ENCODE measurements around the gene MSRB3.

The MSRB3 gene

GRCh38 chr12:65287426-65287825, 8.9 kb downstream of the MSRB3 start:
- in situ Hi-C loops (cut with HindIII; ENCODE audit: low sequenced_read_pairs) = no loop called here

GRCh38 chr12:65292241-65292640, 13.8 kb downstream of the MSRB3 start:
- in situ Hi-C loops (cut with HindIII; ENCODE audit: low sequenced_read_pairs) = no loop called here

- in situ Hi-C loops (cut with HindIII; ENCODE audit: low sequenced_read_pairs) = no loop called here
These were observed 15.3 kb downstream of the MSRB3 start for GRCh38 chr12:65293735-65294134.

GRCh38 chr12:65294641-65295262, 16.3 kb downstream of the MSRB3 start:
- in situ Hi-C loops (cut with HindIII; ENCODE audit: low sequenced_read_pairs) = no loop called here

GRCh38 chr12:65296508-65297265, 18.2 kb downstream of the MSRB3 start:
- in situ Hi-C loops (cut with HindIII; ENCODE audit: low sequenced_read_pairs) = no loop called here

- in situ Hi-C loops (cut with HindIII; ENCODE audit: low sequenced_read_pairs) = loop anchor here (25.0 kb wide), 1 partner anchor 812 kb away; no protein-coding TSS in a partner anchor
These were observed 21.6 kb downstream of the MSRB3 start for GRCh38 chr12:65300097-65300496.

- in situ Hi-C loops (cut with HindIII; ENCODE audit: low sequenced_read_pairs) = loop anchor here (25.0 kb wide), 1 partner anchor 811 kb away; no protein-coding TSS in a partner anchor
These were observed 22.3 kb downstream of the MSRB3 start for GRCh38 chr12:65300679-65301349.

- in situ Hi-C loops (cut with HindIII; ENCODE audit: low sequenced_read_pairs) = loop anchor here (25.0 kb wide), 1 partner anchor 809 kb away; no protein-coding TSS in a partner anchor
These were observed 24.4 kb downstream of the MSRB3 start for GRCh38 chr12:65302891-65303290.

GRCh38 chr12:65305346-65305950, 27.0 kb downstream of the MSRB3 start:
- in situ Hi-C loops (cut with HindIII; ENCODE audit: low sequenced_read_pairs) = loop anchor here (25.0 kb wide), 1 partner anchor 807 kb away; no protein-coding TSS in a partner anchor

GRCh38 chr12:65306366-65307168, 28.1 kb downstream of the MSRB3 start:
- in situ Hi-C loops (cut with HindIII; ENCODE audit: low sequenced_read_pairs) = loop anchor here (25.0 kb wide), 1 partner anchor 806 kb away; no protein-coding TSS in a partner anchor

GRCh38 chr12:65307169-65307501, 28.7 kb downstream of the MSRB3 start:
- in situ Hi-C loops (cut with HindIII; ENCODE audit: low sequenced_read_pairs) = loop anchor here (25.0 kb wide), 1 partner anchor 805 kb away; no protein-coding TSS in a partner anchor

- in situ Hi-C loops (cut with HindIII; ENCODE audit: low sequenced_read_pairs) = loop anchor here (25.0 kb wide), 1 partner anchor 804 kb away; no protein-coding TSS in a partner anchor
These were observed 29.5 kb downstream of the MSRB3 start for GRCh38 chr12:65308006-65308405.

GRCh38 chr12:65308601-65309071, 30.2 kb downstream of the MSRB3 start:
- in situ Hi-C loops (cut with HindIII; ENCODE audit: low sequenced_read_pairs) = loop anchor here (25.0 kb wide), 1 partner anchor 804 kb away; no protein-coding TSS in a partner anchor

- in situ Hi-C loops (cut with HindIII; ENCODE audit: low sequenced_read_pairs) = loop anchor here (25.0 kb wide), 1 partner anchor 801 kb away; no protein-coding TSS in a partner anchor
These were observed 32.8 kb downstream of the MSRB3 start for GRCh38 chr12:65311260-65311659.

GRCh38 chr12:65313719-65314317, 35.3 kb downstream of the MSRB3 start:
- in situ Hi-C loops (cut with HindIII; ENCODE audit: low sequenced_read_pairs) = loop anchor here (25.0 kb wide), 1 partner anchor 798 kb away; no protein-coding TSS in a partner anchor

GRCh38 chr12:65315238-65315637, 36.8 kb downstream of the MSRB3 start:
- in situ Hi-C loops (cut with HindIII; ENCODE audit: low sequenced_read_pairs) = loop anchor here (25.0 kb wide), 1 partner anchor 797 kb away; no protein-coding TSS in a partner anchor

GRCh38 chr12:65318186-65318685, 39.8 kb downstream of the MSRB3 start:
- in situ Hi-C loops (cut with HindIII; ENCODE audit: low sequenced_read_pairs) = loop anchor here (25.0 kb wide), 1 partner anchor 794 kb away; no protein-coding TSS in a partner anchor

- in situ Hi-C loops (cut with HindIII; ENCODE audit: low sequenced_read_pairs) = loop anchor here (25.0 kb wide), 1 partner anchor 793 kb away; no protein-coding TSS in a partner anchor
These were observed 41.3 kb downstream of the MSRB3 start for GRCh38 chr12:65319688-65320200.

GRCh38 chr12:65323070-65323469, 44.6 kb downstream of the MSRB3 start:
- in situ Hi-C loops (cut with HindIII; ENCODE audit: low sequenced_read_pairs) = loop anchor here (25.0 kb wide), 1 partner anchor 789 kb away; no protein-coding TSS in a partner anchor

Measured in DLD1 (cell line).